Measurements from ENCODE around the gene BDH1. TPM values are rescaled to one million over a fixed set of nuclear protein-coding genes. Genes with fewer than 3 reads are reported as not detected.

The BDH1 gene
- total RNA-seq, 1 donor: 5.2 TPM

- no peak for DNase-seq (ENCODE audit: low read depth)
- H3K4me3 ChIP-seq (ENCODE audit: low read depth, low read length): no peak overlapping the region
- TF ChIP-seq CTCF (IDR thresholded peaks at IDR 0.05; ENCODE audit: insufficient read depth, low read depth, low read length): no peak
Observed at GRCh38 chr3:197464794-197465193, 91.0 kb downstream of the BDH1 start.

GRCh38 chr3:197463279-197463678 is 92.5 kb downstream of the BDH1 start:
- H3K4me3 ChIP-seq (ENCODE audit: low read depth, low read length): no peak overlapping the region
- no peak for DNase-seq (ENCODE audit: low read depth)
- no peak for TF ChIP-seq CTCF (IDR thresholded peaks at IDR 0.05; ENCODE audit: insufficient read depth, low read depth, low read length)

DNA sequence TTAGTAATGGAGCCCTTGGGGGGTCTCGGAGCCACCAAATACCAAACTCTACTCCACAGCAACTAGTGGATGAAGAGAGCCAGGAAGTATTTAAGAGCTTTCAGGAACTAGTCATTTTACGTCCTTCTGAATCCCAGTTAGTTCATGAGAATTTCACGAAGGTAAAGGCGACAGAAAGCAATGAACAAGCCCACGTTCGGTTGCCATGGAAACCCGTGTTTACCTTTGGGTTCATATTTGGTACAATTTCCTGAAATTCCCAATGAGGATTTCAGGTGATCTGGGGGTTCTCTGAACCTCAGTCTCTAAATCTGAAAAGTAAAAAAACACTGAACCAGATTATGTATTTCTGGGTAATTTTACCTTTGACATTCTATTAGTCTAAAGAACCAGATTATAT is 93.0 kb downstream of the BDH1 start:
- H3K4me3 ChIP-seq (ENCODE audit: low read depth, low read length): no peak overlapping the region
- TF ChIP-seq CTCF (IDR thresholded peaks at IDR 0.05; ENCODE audit: insufficient read depth, low read depth, low read length): no peak
- DNase-seq (ENCODE audit: low read depth): no peak

- TF ChIP-seq CTCF (IDR thresholded peaks at IDR 0.05; ENCODE audit: insufficient read depth, low read depth, low read length): no peak
- DNase-seq (ENCODE audit: low read depth): no peak
- H3K4me3 ChIP-seq (ENCODE audit: low read depth, low read length): no peak overlapping the region
Observed at GRCh38 chr3:197460639-197461038, 95.1 kb downstream of the BDH1 start.

DNA sequence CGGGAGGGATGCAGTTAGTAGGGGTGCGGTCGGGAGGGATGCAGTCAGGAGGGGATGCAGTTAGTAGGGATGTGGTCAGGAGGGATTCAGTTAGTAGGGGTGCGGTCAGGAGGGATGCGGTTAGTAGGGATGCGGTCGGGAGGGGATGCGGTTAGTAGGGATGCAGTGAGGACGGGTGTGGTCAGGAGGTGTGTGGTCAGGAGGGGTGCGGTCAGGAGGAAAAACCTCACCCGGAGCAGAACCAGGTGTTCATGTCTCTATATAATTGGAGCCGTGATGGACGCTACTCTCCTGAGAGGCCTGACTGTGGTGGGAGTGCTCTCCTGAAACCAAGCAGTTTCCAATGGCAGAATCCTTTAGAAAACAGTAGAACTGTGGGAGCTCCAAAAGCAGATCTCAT is 95.8 kb downstream of the BDH1 start:
- H3K4me3 ChIP-seq (ENCODE audit: low read depth, low read length): no peak overlapping the region
- no peak for TF ChIP-seq CTCF (IDR thresholded peaks at IDR 0.05; ENCODE audit: insufficient read depth, low read depth, low read length)
- DNase-seq (ENCODE audit: low read depth): no peak

Small RNAs within 50 kb of the gene (small RNA-seq; reads per million reads assigned to genes)
- not detected for gene AC132008.1

Other genes with a start within 250 kb of the BDH1 start
- 26.4 and 28.1 TPM in 2 replicates for gene RUBCN, start 180.9 kb upstream of the BDH1 start, total RNA-seq
- gene FYTTD1, start 193.9 kb upstream of the BDH1 start, total RNA-seq: 43.5 and 58.3 TPM in 2 replicates
- gene LRCH3, start 235.3 kb upstream of the BDH1 start, total RNA-seq: 96.3 and 149 TPM in 2 replicates